KBM-7 (cell line): Measurements from ENCODE around the gene LY86.

ENCODE experiments used
- DNase-seq: peaks from one replicate; pipeline ENCODE4 v3.0.0-alpha.2; 2015
- in situ Hi-C: fragments of 300-500 bp; cut with MboI; formaldehyde crosslinking; loops from 2 replicates; pipeline ENCODE4 v1.14.3; 2020; ENCODE audit warnings: low sequenced_read_pairs, low pct_unique_long_range_greater_than_20kb, mixed read lengths

Gene LY86

GRCh38 chr6:6614096-6614982, 25.8 kb downstream of the LY86 start:
- DNase-seq, result no peak
- in situ Hi-C loops, result no loop called here

GRCh38 chr6:6614983-6615349, 26.4 kb downstream of the LY86 start:
- in situ Hi-C loops, result no loop called here
- DNase-seq, result no peak

- in situ Hi-C loops, result no loop called here
- no peak for DNase-seq
These were observed 28.1 kb downstream of the LY86 start for GRCh38 chr6:6616656-6617055.

- in situ Hi-C loops, result no loop called here
- DNase-seq, result no peak
These were observed 30.7 kb downstream of the LY86 start for GRCh38 chr6:6619021-6619794.

- no peak for DNase-seq
- in situ Hi-C loops, result no loop called here
These were observed 32.4 kb downstream of the LY86 start for GRCh38 chr6:6620766-6621425.

GRCh38 chr6:6622501-6622900, 34.0 kb downstream of the LY86 start:
- DNase-seq, result no peak
- in situ Hi-C loops, result no loop called here

- in situ Hi-C loops, result no loop called here
- no peak for DNase-seq
These were observed 35.0 kb downstream of the LY86 start for GRCh38 chr6:6623553-6623952.

- DNase-seq, result no peak
- in situ Hi-C loops, result no loop called here
These were observed 35.9 kb downstream of the LY86 start for GRCh38 chr6:6624269-6624990.

GRCh38 chr6:6626187-6626586, 37.7 kb downstream of the LY86 start:
- in situ Hi-C loops, result no loop called here
- no peak for DNase-seq

- in situ Hi-C loops, result no loop called here
- no peak for DNase-seq
These were observed 40.9 kb downstream of the LY86 start for GRCh38 chr6:6629402-6629801.

GRCh38 chr6:6631053-6631452, 42.5 kb downstream of the LY86 start:
- in situ Hi-C loops, result no loop called here
- no peak for DNase-seq

- no peak for DNase-seq
- in situ Hi-C loops, result no loop called here
These were observed 43.2 kb downstream of the LY86 start for GRCh38 chr6:6631534-6632276.

GRCh38 chr6:6633898-6634734, 45.6 kb downstream of the LY86 start:
- no peak for DNase-seq
- in situ Hi-C loops, result no loop called here

- no peak for DNase-seq
- in situ Hi-C loops, result no loop called here
These were observed 46.2 kb downstream of the LY86 start for GRCh38 chr6:6634735-6635075.

- no peak for DNase-seq
- in situ Hi-C loops, result no loop called here
These were observed 46.8 kb downstream of the LY86 start for GRCh38 chr6:6635291-6635690.

- in situ Hi-C loops, result no loop called here
- DNase-seq, result no peak
These were observed 47.3 kb downstream of the LY86 start for GRCh38 chr6:6635869-6636268.

GRCh38 chr6:6639572-6639971, 51.1 kb downstream of the LY86 start:
- in situ Hi-C loops, result no loop called here
- no peak for DNase-seq

GRCh38 chr6:6640926-6641325, 52.4 kb downstream of the LY86 start:
- no peak for DNase-seq
- in situ Hi-C loops, result loop anchor here (10.0 kb wide), 1 partner anchor 46 kb away; no protein-coding TSS in a partner anchor
